ENCODE results near the gene PDE4D.

DNA sequence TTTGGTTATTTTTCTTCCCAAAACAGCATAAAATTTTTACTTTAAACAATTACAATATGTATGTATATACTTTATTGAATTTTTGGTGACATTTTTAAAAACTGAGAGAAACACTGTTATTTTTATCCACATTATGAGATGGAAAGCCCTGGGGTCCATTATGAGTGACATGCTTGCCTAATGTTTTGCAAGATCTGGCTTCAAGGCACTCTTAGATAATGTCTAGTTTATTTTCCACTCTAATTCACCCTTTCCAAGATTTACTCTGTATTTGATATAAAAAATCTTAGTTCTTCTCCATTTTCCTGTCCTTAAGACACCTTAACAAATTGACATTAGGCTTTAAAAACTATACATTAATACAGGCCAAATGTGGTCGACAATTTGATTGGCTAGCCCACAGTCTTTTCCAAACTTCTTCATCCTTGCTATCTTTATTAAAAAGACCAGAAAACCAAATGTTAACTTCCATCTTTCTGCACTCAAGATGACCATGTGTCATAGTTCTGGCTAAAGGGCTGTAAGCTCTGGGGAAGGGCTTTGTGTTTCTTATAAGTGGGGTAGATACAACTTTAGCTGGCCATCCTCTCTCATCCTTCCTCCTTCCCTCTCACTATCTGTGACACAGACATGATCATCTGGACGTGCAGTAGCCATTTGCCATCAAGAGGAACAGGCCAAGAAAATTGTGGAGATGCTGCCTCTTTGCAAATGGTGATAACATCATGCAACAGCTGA, 561.1 kb downstream of the PDE4D start:
- TF ChIP-seq, protein P1, sequence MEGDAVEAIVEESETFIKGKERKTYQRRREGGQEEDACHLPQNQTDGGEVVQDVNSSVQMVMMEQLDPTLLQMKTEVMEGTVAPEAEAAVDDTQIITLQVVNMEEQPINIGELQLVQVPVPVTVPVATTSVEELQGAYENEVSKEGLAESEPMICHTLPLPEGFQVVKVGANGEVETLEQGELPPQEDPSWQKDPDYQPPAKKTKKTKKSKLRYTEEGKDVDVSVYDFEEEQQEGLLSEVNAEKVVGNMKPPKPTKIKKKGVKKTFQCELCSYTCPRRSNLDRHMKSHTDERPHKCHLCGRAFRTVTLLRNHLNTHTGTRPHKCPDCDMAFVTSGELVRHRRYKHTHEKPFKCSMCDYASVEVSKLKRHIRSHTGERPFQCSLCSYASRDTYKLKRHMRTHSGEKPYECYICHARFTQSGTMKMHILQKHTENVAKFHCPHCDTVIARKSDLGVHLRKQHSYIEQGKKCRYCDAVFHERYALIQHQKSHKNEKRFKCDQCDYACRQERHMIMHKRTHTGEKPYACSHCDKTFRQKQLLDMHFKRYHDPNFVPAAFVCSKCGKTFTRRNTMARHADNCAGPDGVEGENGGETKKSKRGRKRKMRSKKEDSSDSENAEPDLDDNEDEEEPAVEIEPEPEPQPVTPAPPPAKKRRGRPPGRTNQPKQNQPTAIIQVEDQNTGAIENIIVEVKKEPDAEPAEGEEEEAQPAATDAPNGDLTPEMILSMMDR (conservative IDR thresholded peaks at IDR 0.05; ENCODE audit: low read depth, low read length) = no peak
- TF ChIP-seq EZH2 (IDR thresholded peaks at IDR 0.05; ENCODE audit: low read length, unreplicated experiment) = no peak
- TF ChIP-seq EZH2phosphoT487 (IDR thresholded peaks at IDR 0.05; ENCODE audit: borderline replicate concordance, low read length) = no peak
